Neuronal stem cell (in vitro differentiated cells): ENCODE data around the gene PARD3.

ENCODE experiments used
- DNase-seq: peaks from one replicate; pipeline ENCODE4 v3.0.0-alpha.2; 2013; ENCODE audit warnings: low spot score
- H2AFZ ChIP-seq: one replicate; pipeline ENCODE4 v1.6.1; 2013; ENCODE audit warnings: mild to moderate bottlenecking, low read length, inconsistent platforms
- H2AK5ac ChIP-seq: 2 replicates; pipeline ENCODE4 v1.6.1; 2013; ENCODE audit warnings: low read depth, mild to moderate bottlenecking, inconsistent platforms, low read length, moderate library complexity, mixed read lengths
- H2BK120ac ChIP-seq: 2 replicates; pipeline ENCODE4 v1.6.1; 2013; ENCODE audit warnings: low read depth, mild to moderate bottlenecking, inconsistent platforms, low read length, moderate library complexity, mixed read lengths
- H2BK12ac ChIP-seq: one replicate; pipeline ENCODE4 v1.6.1; 2013; ENCODE audit warnings: low read length, inconsistent platforms
- H2BK15ac ChIP-seq: 2 replicates; pipeline ENCODE4 v1.6.1; 2013; ENCODE audit warnings: mild to moderate bottlenecking, low read length, inconsistent platforms, mixed read lengths
- H2BK5ac ChIP-seq: one replicate; pipeline ENCODE4 v1.6.1; 2013; ENCODE audit warnings: inconsistent platforms, mild to moderate bottlenecking, low read length, moderate library complexity
- H3K14ac ChIP-seq: one replicate; pipeline ENCODE4 v1.6.1; 2013; ENCODE audit warnings: low read length, inconsistent platforms
- H3K18ac ChIP-seq: 2 replicates; pipeline ENCODE4 v1.6.1; 2013; ENCODE audit warnings: low read length, inconsistent platforms
- H3K23ac ChIP-seq: 2 replicates; pipeline ENCODE4 v1.6.1; 2013; ENCODE audit warnings: low read depth, mild to moderate bottlenecking, mixed read lengths, low read length, inconsistent platforms; ENCODE audit not compliant: poor library complexity
- H3K27ac ChIP-seq: replicated peaks from 3 replicates; pipeline ENCODE4 v1.5.1; 2013; ENCODE audit warnings: low read length, inconsistent platforms
- H3K27me3 ChIP-seq, 3 experiments: 2 replicates each; pipeline ENCODE4 v1.6.1; 2013; ENCODE audit warnings: low read length in 3 of 3, mild to moderate bottlenecking in 2 of 3, inconsistent platforms in 1 of 3, low read depth in 1 of 3, mixed read lengths in 1 of 3, moderate library complexity in 1 of 3; ENCODE audit not compliant: control insufficient read depth in 3 of 3, insufficient read depth in 3 of 3
- H3K36me3 ChIP-seq, 2 donors: replicated peaks in 1 of 2; 2 replicates each; pipeline ENCODE4 v1.6.1; 2013; ENCODE audit warnings: low read length in 2 of 2; ENCODE audit not compliant: control insufficient read depth in 2 of 2, insufficient read depth in 2 of 2
- H3K4ac ChIP-seq: 2 replicates; pipeline ENCODE4 v1.6.1; 2013; ENCODE audit warnings: inconsistent platforms, mild to moderate bottlenecking, low read length, moderate library complexity
- H3K4me1 ChIP-seq, 2 donors: 1 replicate in 1 of 2; 2 replicates in 1 of 2; pipeline ENCODE4 v1.6.1; 2013; ENCODE audit warnings: low read length in 2 of 2, low read depth in 1 of 2; ENCODE audit not compliant: control insufficient read depth in 2 of 2, insufficient read depth in 1 of 2
- H3K4me2 ChIP-seq: one replicate; pipeline ENCODE4 v1.6.1; 2013; ENCODE audit warnings: mild to moderate bottlenecking, low read length, inconsistent platforms; ENCODE audit not compliant: insufficient read depth, poor library complexity, severe bottlenecking
- H3K4me3 ChIP-seq, 2 donors: 2 replicates each; pipeline ENCODE4 v1.5.1; 2013; ENCODE audit warnings: low read length in 2 of 2, mild to moderate bottlenecking in 2 of 2, inconsistent platforms in 1 of 2, moderate library complexity in 1 of 2
- H3K79me1 ChIP-seq: one replicate; pipeline ENCODE4 v1.6.1; 2013; ENCODE audit warnings: low read depth, mild to moderate bottlenecking, inconsistent platforms, low read length, moderate library complexity
- H3K9ac ChIP-seq: one replicate; pipeline ENCODE4 v1.6.1; 2013; ENCODE audit warnings: mild to moderate bottlenecking, low read depth, low read length, inconsistent platforms; ENCODE audit not compliant: poor library complexity
- H3K9me3 ChIP-seq, 2 donors: replicated peaks in 1 of 2; 2 replicates each; pipeline versions ENCODE3 to v1.6.1; 2013; ENCODE audit warnings: low read length in 2 of 2, mild to moderate bottlenecking in 2 of 2, inconsistent platforms in 1 of 2, low read depth in 1 of 2, mixed read lengths in 1 of 2, moderate library complexity in 1 of 2; ENCODE audit not compliant: control insufficient read depth in 2 of 2, insufficient read depth in 1 of 2
- H4K8ac ChIP-seq: one replicate; pipeline ENCODE4 v1.6.1; 2013; ENCODE audit warnings: low read depth, mild to moderate bottlenecking, inconsistent platforms, low read length, moderate library complexity
- H4K91ac ChIP-seq: one replicate; pipeline ENCODE4 v1.6.1; 2013; ENCODE audit warnings: low read length, low read depth, mild to moderate bottlenecking, inconsistent platforms; ENCODE audit not compliant: poor library complexity
- WGBS, 2 donors: extraction: QIAGEN DNeasy Blood & Tissue Kit; methylation state at CpG; one replicate each; pipeline ENCODE4 v1.1.7; 2013; ENCODE audit warnings: missing lambda C conversion rate in 2 of 2, mixed read lengths in 1 of 2; ENCODE audit not compliant: insufficient read length in 2 of 2, insufficient replicate concordance in 1 of 2; ENCODE audit errors: extremely low coverage in 2 of 2; 5-methylcytosine and 5-hydroxymethylcytosine counted together

Gene PARD3

GRCh38 chr10:34717429-34717828 lies 97.7 kb downstream of the PARD3 start:
- Histone ChIP-seq H3K79me1 (peaks cover 4% of the 10 kb centered on the region), H3K9me3 (no peaks in the 10 kb centered on the region), H3K23ac (no peak overlapping the region), H3K14ac (no peak overlapping the region), H3K27ac (no peak overlapping the region), H4K8ac (no peak overlapping the region), H4K91ac (no peak overlapping the region), H3K4me3 (no peak overlapping the region), H2BK120ac (no peak overlapping the region), H2BK12ac (no peak overlapping the region), H3K27me3 (no peaks in the 10 kb centered on the region), H3K4ac (no peak overlapping the region), H3K18ac (no peak overlapping the region), H2BK5ac (no peak overlapping the region), H2AFZ (no peak overlapping the region), H3K9ac (no peak overlapping the region), H3K4me2 (no peak overlapping the region), H2BK15ac (no peak overlapping the region), H2AK5ac (no peak overlapping the region), H3K36me3 (no peaks in the 10 kb centered on the region), H3K4me1 (peaks cover 3% of the 10 kb centered on the region in 2 donors)
- DNase-seq: no peak
- no CpG with 5 or more reads among the region's 7 CpGs for WGBS, 2 donors

GRCh38 chr10:34716958-34717357 lies 98.1 kb downstream of the PARD3 start:
- no CpG with 5 or more reads among the region's 1 CpG for WGBS, 2 donors
- Histone ChIP-seq H2BK120ac (no peak overlapping the region), H3K4ac (no peak overlapping the region), H2BK5ac (no peak overlapping the region), H2BK15ac (no peak overlapping the region), H3K79me1 (peaks cover 4% of the 10 kb centered on the region), H3K4me3 (no peak overlapping the region), H2BK12ac (no peak overlapping the region), H3K27me3 (no peaks in the 10 kb centered on the region), H3K18ac (no peak overlapping the region), H4K8ac (no peak overlapping the region), H3K14ac (no peak overlapping the region), H3K4me1 (peaks cover 3 to 5% of the 10 kb centered on the region in 2 donors), H4K91ac (no peak overlapping the region), H3K9me3 (no peaks in the 10 kb centered on the region), H2AK5ac (no peak overlapping the region), H3K23ac (no peak overlapping the region), H3K27ac (no peak overlapping the region), H3K36me3 (no peaks in the 10 kb centered on the region), H3K4me2 (no peak overlapping the region), H2AFZ (no peak overlapping the region), H3K9ac (no peak overlapping the region)
- no peak for DNase-seq

- Histone ChIP-seq H4K91ac (no peak overlapping the region), H3K4me3 (no peak overlapping the region), H3K14ac (no peak overlapping the region), H2AK5ac (no peak overlapping the region), H3K23ac (no peak overlapping the region), H3K27me3 (no peaks in the 10 kb centered on the region), H3K9ac (no peak overlapping the region), H3K79me1 (peaks cover 2% of the 10 kb centered on the region), H3K4me1 (peaks cover 2 to 6% of the 10 kb centered on the region in 2 donors), H3K27ac (no peak overlapping the region), H3K4me2 (no peak overlapping the region), H2BK120ac (no peak overlapping the region), H2BK12ac (no peak overlapping the region), H3K36me3 (no peaks in the 10 kb centered on the region), H3K18ac (no peak overlapping the region), H4K8ac (no peak overlapping the region), H2BK5ac (no peak overlapping the region), H3K9me3 (no peaks in the 10 kb centered on the region), H2AFZ (no peak overlapping the region), H3K4ac (no peak overlapping the region), H2BK15ac (no peak overlapping the region)
- DNase-seq: no peak
- WGBS, 2 donors: no CpG with 5 or more reads among the region's 1 CpG
Measured at GRCh38 chr10:34716234-34716633, 98.9 kb downstream of the PARD3 start.

- no peak overlapping the region for H2BK15ac ChIP-seq
- H3K23ac ChIP-seq: no peak overlapping the region
- no peak overlapping the region for H2AFZ ChIP-seq
- H2BK5ac ChIP-seq: no peak overlapping the region
- no peak overlapping the region for H3K18ac ChIP-seq
- no peak overlapping the region for H2BK12ac ChIP-seq
- H3K27ac ChIP-seq: no peak overlapping the region
- no peak overlapping the region for H3K4me2 ChIP-seq
- H3K27me3 ChIP-seq: no peaks in the 10 kb centered on the region
- H3K4me3 ChIP-seq: no peak overlapping the region
- peaks cover 0 to 6% of the 10 kb centered on the region in 2 donors for H3K4me1 ChIP-seq
- no peak overlapping the region for H3K4ac ChIP-seq
- H4K8ac ChIP-seq: no peak overlapping the region
- WGBS, 2 donors: no CpG with 5 or more reads among the region's 8 CpGs
- H3K9ac ChIP-seq: no peak overlapping the region
- H3K36me3 ChIP-seq: no peaks in the 10 kb centered on the region
- no peak overlapping the region for H2BK120ac ChIP-seq
- H2AK5ac ChIP-seq: no peak overlapping the region
- H4K91ac ChIP-seq: no peak overlapping the region
- no peaks in the 10 kb centered on the region for H3K9me3 ChIP-seq
- no peak overlapping the region for H3K14ac ChIP-seq
- DNase-seq: no peak
- peaks cover 2% of the 10 kb centered on the region for H3K79me1 ChIP-seq
Measured at GRCh38 chr10:34715511-34716187, 99.4 kb downstream of the PARD3 start.
